Upper lobe of right lung (tissue), 1 donor: ENCODE results near the gene JUNB. TPM values are rescaled to one million over a fixed set of nuclear protein-coding genes. Genes with fewer than 3 reads are reported as not detected.

ENCODE experiments used
- ATAC-seq: fragments of 200-7000 bp; cut with Tn5 transposase; one replicate; pipeline ENCODE4 v1.9.1; 2020; ENCODE audit warnings: mild to moderate bottlenecking, moderate library complexity
- DNase-seq: peaks from one replicate; pipeline ENCODE4 v3.0.0-alpha.2; 2020
- H3K27ac ChIP-seq: fragments of 200-600 bp; one replicate; pipeline ENCODE4 v1.8.0; 2022
- H3K27me3 ChIP-seq: fragments of 200-600 bp; one replicate; pipeline ENCODE4 v1.8.0; 2022; ENCODE audit warnings: mild to moderate bottlenecking
- H3K36me3 ChIP-seq: fragments of 200-600 bp; one replicate; pipeline ENCODE4 v1.8.0; 2022
- H3K4me1 ChIP-seq: fragments of 200-600 bp; one replicate; pipeline ENCODE4 v1.8.0; 2022
- H3K4me3 ChIP-seq: fragments of 200-600 bp; one replicate; pipeline ENCODE4 v1.8.0; 2022; ENCODE audit warnings: mild to moderate bottlenecking
- H3K9me3 ChIP-seq: fragments of 200-600 bp; one replicate; pipeline ENCODE4 v1.8.0; 2022
- intact Hi-C: fragments of 100-400 bp; cut with DNase I; formaldehyde crosslinking; loops from one replicate; pipeline ENCODE4 v1.11.0; 2022
- total RNA-seq: library from RNA; stranded (reverse); fragmentation: NEBNext Ultra II Directional; extraction: Animal tissue kit (Norgen Biotek cat#: 25700); gene quantifications from one replicate; pipeline ENCODE4 v1.2.1, GENCODE V29; 2021
- TF ChIP-seq, protein P1 (sequence below): fragments of 200-600 bp; IDR thresholded peaks from one replicate; pipeline ENCODE4 v1.8.0; 2022; ENCODE audit warnings: antibody characterized with exemption
- donor health status: DM: no; HTN: yes; CAD: no; lungs with severe emphysema.

JUNB gene
- total RNA-seq, 1 donor from 2014 or later = 174 TPM

DNA sequence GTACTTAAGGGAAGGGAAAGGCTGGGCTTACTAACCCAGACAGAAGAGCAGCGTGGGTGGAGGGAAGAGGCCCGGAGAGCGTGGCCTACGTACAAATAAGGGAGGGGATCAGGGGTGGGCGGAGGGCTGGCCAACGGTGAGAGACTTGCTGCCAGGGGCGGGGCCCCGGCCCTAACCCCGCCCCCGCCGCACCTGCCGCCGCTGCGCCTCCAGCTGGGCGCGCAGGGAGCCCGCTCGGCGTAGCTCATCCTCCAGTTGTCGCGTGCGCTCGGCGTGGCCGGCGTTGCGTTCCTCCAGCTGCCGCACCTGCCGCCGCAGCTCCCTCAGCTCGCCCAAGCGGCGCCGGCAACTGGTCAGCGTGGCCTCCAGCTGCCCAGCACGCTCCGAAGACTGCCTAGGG lies 21.6 kb upstream of the JUNB start:
- peaks cover 2% of the 10 kb centered on the region for H3K36me3 ChIP-seq
- intact Hi-C loops = loop anchor here (5.0 kb wide), 1 partner anchor 78 kb away; no protein-coding TSS in a partner anchor
- H3K27me3 ChIP-seq = no peaks in the 10 kb centered on the region
- peak; percentile 82 for ATAC-seq
- no peaks in the 10 kb centered on the region for H3K9me3 ChIP-seq
- no peak overlapping the region for H3K27ac ChIP-seq
- peaks cover 8% of the 10 kb centered on the region for H3K4me1 ChIP-seq
- TF ChIP-seq, protein P1, sequence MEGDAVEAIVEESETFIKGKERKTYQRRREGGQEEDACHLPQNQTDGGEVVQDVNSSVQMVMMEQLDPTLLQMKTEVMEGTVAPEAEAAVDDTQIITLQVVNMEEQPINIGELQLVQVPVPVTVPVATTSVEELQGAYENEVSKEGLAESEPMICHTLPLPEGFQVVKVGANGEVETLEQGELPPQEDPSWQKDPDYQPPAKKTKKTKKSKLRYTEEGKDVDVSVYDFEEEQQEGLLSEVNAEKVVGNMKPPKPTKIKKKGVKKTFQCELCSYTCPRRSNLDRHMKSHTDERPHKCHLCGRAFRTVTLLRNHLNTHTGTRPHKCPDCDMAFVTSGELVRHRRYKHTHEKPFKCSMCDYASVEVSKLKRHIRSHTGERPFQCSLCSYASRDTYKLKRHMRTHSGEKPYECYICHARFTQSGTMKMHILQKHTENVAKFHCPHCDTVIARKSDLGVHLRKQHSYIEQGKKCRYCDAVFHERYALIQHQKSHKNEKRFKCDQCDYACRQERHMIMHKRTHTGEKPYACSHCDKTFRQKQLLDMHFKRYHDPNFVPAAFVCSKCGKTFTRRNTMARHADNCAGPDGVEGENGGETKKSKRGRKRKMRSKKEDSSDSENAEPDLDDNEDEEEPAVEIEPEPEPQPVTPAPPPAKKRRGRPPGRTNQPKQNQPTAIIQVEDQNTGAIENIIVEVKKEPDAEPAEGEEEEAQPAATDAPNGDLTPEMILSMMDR = no peak
- no peak overlapping the region for H3K4me3 ChIP-seq
- peak; percentile 83 for DNase-seq

DNA sequence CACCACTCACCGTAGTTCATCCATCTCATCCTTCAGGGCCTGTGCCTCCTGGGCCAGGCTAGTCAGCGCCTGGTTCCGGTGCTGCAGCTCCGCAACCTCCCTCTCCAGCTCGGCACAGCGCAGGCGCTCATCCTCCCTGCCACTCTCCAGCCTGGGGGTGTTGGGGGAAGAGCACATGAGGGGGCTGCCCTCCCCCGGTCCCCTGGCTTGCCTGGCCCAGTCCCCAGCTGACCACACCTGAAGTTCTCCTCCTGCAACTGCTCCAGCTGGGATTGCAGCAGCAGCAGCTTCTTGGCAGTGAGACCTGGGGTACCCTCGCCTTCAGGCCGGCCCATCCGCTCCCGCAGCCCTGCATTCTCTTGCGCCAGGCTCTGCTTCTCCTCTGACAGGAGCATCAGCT lies 20.4 kb upstream of the JUNB start:
- H3K9me3 ChIP-seq = no peaks in the 10 kb centered on the region
- H3K4me3 ChIP-seq = no peak overlapping the region
- TF ChIP-seq, protein P1 = no peak
- H3K4me1 ChIP-seq = peaks cover 6% of the 10 kb centered on the region
- DNase-seq = no peak
- intact Hi-C loops = no loop called here
- no peaks in the 10 kb centered on the region for H3K36me3 ChIP-seq
- no peak for ATAC-seq
- H3K27me3 ChIP-seq = no peaks in the 10 kb centered on the region
- no peak overlapping the region for H3K27ac ChIP-seq

DNA sequence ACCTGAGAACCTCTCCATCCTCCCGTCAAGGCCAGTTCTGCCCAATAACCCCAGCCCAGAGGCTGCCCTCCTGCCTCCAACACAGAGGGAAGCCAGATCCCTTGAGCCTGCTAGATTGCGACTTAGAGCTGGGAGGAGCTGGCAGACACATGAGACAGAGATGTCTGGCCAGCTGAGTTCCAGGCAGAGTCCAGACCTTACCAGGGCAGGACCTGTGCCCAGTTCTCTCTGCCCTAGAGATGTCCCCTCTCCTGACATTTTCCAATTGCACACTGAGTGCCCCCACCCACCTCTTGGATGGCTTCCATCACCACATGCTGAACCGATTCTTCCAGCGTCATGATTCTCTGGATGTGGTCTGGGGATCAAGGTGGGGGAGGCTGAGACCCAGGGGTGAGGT lies 19.0 kb upstream of the JUNB start:
- Histone ChIP-seq H3K36me3 (no peaks in the 10 kb centered on the region), H3K27me3 (no peaks in the 10 kb centered on the region), H3K4me3 (no peak overlapping the region), H3K27ac (no peak overlapping the region), H3K9me3 (no peaks in the 10 kb centered on the region), H3K4me1 (peaks cover 2% of the 10 kb centered on the region)
- TF ChIP-seq, protein P1 = no peak
- intact Hi-C loops = no loop called here
- no peak for ATAC-seq
- no peak for DNase-seq

DNA sequence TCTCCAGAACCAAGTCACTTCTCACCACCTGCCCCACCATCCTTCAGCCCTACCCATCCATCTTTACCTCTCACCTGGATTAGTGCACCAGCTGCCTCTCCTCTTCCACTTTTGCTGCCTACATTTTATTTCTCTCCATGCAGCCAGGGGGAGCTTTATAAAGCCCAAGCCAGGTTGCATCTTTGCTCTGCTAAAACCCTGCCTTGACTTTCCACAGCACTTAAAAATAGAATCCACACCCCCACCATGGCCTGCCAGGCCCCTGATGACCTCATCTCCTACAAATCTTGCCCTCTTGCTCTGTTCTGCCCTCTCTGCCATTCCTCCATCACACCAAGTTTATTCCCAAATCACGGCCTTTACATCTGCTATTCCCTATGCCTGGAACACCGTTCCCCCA lies 17.7 kb upstream of the JUNB start:
- intact Hi-C loops = no loop called here
- H3K4me3 ChIP-seq = no peak overlapping the region
- DNase-seq (no peak), ATAC-seq (no peak)
- H3K27me3 ChIP-seq = no peaks in the 10 kb centered on the region
- TF ChIP-seq, protein P1 = no peak
- peaks cover 7% of the 10 kb centered on the region for H3K4me1 ChIP-seq
- no peaks in the 10 kb centered on the region for H3K36me3 ChIP-seq
- H3K27ac ChIP-seq = no peak overlapping the region
- no peaks in the 10 kb centered on the region for H3K9me3 ChIP-seq

DNA sequence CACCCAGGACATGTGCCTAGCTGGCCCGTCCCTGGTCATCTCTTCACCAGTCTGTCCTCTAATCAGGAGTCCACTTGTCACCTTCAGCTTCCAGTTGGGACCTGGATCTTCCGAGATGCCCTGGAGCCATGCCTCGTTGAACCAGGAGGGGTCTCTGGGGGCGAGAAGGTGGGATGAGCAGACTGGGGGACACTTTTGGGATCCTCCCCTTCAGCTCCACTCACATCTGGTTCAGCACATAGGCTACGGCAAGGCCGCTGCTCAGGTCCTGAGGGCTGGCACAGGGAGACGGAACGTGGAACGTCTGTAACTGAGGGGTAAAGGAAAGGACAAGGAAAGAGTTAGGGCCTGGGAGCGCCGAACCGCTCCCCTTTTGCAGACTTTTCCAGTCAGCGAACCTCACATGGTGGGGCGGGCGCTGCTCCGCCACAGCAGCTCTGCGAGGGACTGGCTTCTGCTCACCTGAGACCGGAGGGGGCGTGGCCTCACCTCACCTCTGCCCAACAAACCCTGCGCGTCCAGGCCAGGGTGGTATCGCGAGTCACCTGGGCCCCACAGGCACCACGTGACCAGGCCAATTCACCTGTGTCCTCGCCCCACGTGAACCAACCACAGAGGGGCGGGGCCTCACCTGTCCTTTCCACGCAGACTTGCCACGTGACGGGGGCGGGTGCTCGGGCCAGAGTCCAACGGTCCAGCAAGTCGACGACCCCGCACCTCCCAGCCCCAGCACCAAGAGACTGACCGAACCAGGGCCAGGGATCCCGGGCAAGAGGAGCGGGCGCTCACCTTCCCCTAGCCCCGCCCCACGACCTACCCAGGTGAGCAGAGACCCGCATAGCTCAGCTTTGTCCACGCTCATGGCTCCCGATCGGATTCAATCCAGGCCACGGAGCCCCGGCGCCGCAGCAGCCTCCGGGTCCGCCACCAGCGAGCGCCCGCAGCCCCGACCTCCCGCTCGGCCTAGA lies 16.4 kb upstream of the JUNB start, which contains the start of gene HOOK2:
HOOK2 (minus strand) TSS at position 965 of the 968 bp plus-strand sequence; CDS start at position 862, 103 bp downstream.
- TF ChIP-seq, protein P1 = no peak
- peak within 1 kb of the TSS; percentile 73 for H3K4me3 ChIP-seq
- ATAC-seq (peak; percentile 78), DNase-seq (peak; percentile 97)
- H3K27me3 ChIP-seq = no peaks in the 10 kb centered on the region
- H3K27ac ChIP-seq = peak within 1 kb of the TSS; percentile 84
- intact Hi-C loops = no loop called here
- H3K9me3 ChIP-seq = no peaks in the 10 kb centered on the region
- H3K36me3 ChIP-seq = no peaks in the 10 kb centered on the region
- H3K4me1 ChIP-seq = peaks cover 16% of the 10 kb centered on the region
